Measurements from ENCODE around the gene SLC15A1.

DNA sequence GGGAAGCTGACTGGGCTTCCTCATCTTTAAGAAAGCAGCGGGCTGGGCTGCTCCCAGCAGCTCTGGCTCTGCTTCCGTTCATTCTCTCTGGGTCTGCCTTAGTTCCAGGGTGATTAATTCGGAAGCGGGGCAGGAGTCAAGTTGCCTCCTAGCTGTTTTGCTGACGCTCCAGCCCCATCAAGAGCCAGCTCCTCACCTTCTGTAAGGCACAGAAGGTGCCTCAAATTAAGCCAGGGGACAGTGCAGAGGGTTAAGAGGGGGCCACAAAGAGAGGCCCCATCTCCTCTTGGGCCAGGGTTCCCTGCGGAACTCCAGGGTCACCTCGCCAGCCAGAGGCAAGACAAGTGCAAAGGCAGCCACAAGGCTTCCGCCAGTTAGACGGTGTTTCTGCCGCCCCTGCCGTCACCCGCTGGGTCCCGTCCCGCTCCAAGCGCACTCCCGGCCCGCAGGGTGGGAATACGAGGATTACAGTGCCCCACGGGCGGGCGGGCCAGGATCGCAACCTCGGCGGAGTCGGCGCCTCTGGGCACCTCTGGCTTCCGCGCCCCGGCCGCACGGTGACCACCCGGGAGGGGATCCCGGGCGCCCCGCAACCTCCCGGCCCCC is 508 bp downstream of the SLC15A1 start:
- TF ChIP-seq POLR2A (IDR thresholded peaks at IDR 0.05; ENCODE audit: low read length) (no peak), GATA1 (IDR thresholded peaks at IDR 0.05; ENCODE audit: low read depth, low read length) (no peak)
